Gastrocnemius medialis (tissue), 4 donors: ENCODE results near the gene CACNA1A. TPM values are rescaled to one million over a fixed set of nuclear protein-coding genes. Genes with fewer than 3 reads are reported as not detected.

ENCODE experiments used
- ATAC-seq, 2 donors: fragments of 150-250 bp; one replicate each; pipeline ENCODE4 v1.9.1; 2016
- DNase-seq, 2 donors: peaks; one replicate each; pipeline ENCODE4 v3.0.0-alpha.2; 2019
- H3K27ac ChIP-seq, 4 donors: fragments of 200-600 bp; sonication (generic); 1 replicate in 1 of 4; 2 replicates in 3 of 4; pipeline ENCODE4 v1.5.1; 2016 to 2018; ENCODE audit warnings: mild to moderate bottlenecking in 2 of 4, moderate library complexity in 1 of 4
- H3K27me3 ChIP-seq, 3 donors: fragments of 200-600 bp; sonication (generic) in 2 of 3; 1 replicate in 1 of 3; 2 replicates in 2 of 3; pipeline versions ENCODE4 v1.5.1 to v1.6.0; 2016 to 2019; ENCODE audit warnings: mild to moderate bottlenecking in 1 of 3, moderate library complexity in 1 of 3
- H3K36me3 ChIP-seq, 2 donors: fragments of 200-600 bp; sonication (generic) in 1 of 2; one replicate each; pipeline ENCODE4 v1.5.1; 2017 to 2018
- H3K4me1 ChIP-seq, 2 donors: fragments of 200-600 bp; sonication (generic) in 1 of 2; one replicate each; pipeline ENCODE4 v1.5.1; 2016 to 2017; ENCODE audit warnings: mild to moderate bottlenecking in 2 of 2
- H3K4me3 ChIP-seq, 4 donors: fragments of 200-600 bp; sonication (generic) in 3 of 4; 1 replicate in 1 of 4; 2 replicates in 3 of 4; pipeline ENCODE4 v1.5.1; 2016 to 2019; ENCODE audit warnings: mild to moderate bottlenecking in 2 of 4
- H3K9me3 ChIP-seq, 3 donors: fragments of 200-600 bp; sonication (generic) in 2 of 3; 1 replicate in 1 of 3; 2 replicates in 2 of 3; pipeline ENCODE4 v1.5.1; 2016 to 2019
- POLR2A ChIP-seq, 2 donors: fragments of 450-650 bp; IDR thresholded peaks; one replicate each; pipeline ENCODE4 v1.6.1; 2017; ENCODE audit warnings: antibody characterized with exemption in 2 of 2, mild to moderate bottlenecking in 2 of 2, moderate library complexity in 2 of 2
- in situ Hi-C, 4 donors: fragments of 200-750 bp; cut with MboI; loops; one replicate each; pipeline versions ENCODE4 v1.15.0 to v1.8.0; 2017; ENCODE audit warnings: low sequenced_read_pairs in 4 of 4
- intact Hi-C: fragments of 100-400 bp; cut with DNase I; formaldehyde crosslinking; loops from one replicate; pipeline ENCODE4 v1.15.1; 2023; ENCODE audit warnings: low total_unique reads
- total RNA-seq, 4 donors: library from RNA; depleted of rRNA; stranded (reverse); fragments of >200 nt; gene quantifications; one replicate each; pipeline versions ENCODE4 v1.1.0 to v1.2.3, GENCODE V29; 2016
- TF ChIP-seq, protein P1 (sequence below), 5 experiments: fragments of 450-650 bp in 3 of 5; fragments of 200-600 bp in 2 of 5; sonication (generic) in 2 of 5; IDR thresholded peaks in 4 of 5; conservative IDR thresholded peaks in 1 of 5; 1 replicate in 4 of 5; 2 replicates in 1 of 5; pipeline ENCODE4 v1.5.1; 2016 to 2019; ENCODE audit warnings: antibody characterized with exemption in 5 of 5, mild to moderate bottlenecking in 3 of 5, moderate library complexity in 3 of 5

The CACNA1A gene
- total RNA-seq, 4 donors from 2014 or later: 0.15 to 0.51 (median 0.33) TPM; not detected in 1

DNA sequence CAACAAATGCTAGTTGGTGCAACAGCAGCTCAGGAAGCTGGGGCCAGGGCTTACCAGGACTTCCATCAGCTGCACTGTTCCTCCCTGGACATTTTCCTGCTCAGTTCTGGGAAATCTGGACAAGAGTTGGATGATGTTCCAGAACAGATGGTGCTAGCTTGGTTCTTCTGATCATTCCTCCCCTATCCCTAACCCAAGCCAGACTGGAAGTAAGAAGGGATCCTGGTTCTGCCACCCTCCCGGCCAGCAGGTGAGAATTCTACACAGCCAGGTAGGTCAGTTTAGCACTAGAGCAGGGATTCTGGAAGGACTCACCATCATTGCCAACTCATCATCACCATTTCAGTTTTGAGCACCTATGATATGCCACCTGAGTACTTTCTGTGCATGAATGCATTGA, 30.2 kb downstream of the CACNA1A start:
- ATAC-seq (no peak), DNase-seq (no peak)
- H3K36me3 ChIP-seq: no peaks in the 10 kb centered on the region
- H3K9me3 ChIP-seq: peaks cover 0 to 17% (median 0%) of the 10 kb centered on the region in 3 donors
- no peaks in the 10 kb centered on the region for H3K27me3 ChIP-seq
- intact Hi-C loops (no loop called here), in situ Hi-C loops (no loop called here)
- no peak overlapping the region for H3K4me3 ChIP-seq
- TF ChIP-seq, protein P1, sequence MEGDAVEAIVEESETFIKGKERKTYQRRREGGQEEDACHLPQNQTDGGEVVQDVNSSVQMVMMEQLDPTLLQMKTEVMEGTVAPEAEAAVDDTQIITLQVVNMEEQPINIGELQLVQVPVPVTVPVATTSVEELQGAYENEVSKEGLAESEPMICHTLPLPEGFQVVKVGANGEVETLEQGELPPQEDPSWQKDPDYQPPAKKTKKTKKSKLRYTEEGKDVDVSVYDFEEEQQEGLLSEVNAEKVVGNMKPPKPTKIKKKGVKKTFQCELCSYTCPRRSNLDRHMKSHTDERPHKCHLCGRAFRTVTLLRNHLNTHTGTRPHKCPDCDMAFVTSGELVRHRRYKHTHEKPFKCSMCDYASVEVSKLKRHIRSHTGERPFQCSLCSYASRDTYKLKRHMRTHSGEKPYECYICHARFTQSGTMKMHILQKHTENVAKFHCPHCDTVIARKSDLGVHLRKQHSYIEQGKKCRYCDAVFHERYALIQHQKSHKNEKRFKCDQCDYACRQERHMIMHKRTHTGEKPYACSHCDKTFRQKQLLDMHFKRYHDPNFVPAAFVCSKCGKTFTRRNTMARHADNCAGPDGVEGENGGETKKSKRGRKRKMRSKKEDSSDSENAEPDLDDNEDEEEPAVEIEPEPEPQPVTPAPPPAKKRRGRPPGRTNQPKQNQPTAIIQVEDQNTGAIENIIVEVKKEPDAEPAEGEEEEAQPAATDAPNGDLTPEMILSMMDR (IDR thresholded peaks at IDR 0.05 in 4 of 5, conservative IDR thresholded peaks at IDR 0.05 in 1 of 5): no peak
- no peak for TF ChIP-seq POLR2A (IDR thresholded peaks at IDR 0.05)
- no peaks in the 10 kb centered on the region for H3K4me1 ChIP-seq
- H3K27ac ChIP-seq: no peak overlapping the region

DNA sequence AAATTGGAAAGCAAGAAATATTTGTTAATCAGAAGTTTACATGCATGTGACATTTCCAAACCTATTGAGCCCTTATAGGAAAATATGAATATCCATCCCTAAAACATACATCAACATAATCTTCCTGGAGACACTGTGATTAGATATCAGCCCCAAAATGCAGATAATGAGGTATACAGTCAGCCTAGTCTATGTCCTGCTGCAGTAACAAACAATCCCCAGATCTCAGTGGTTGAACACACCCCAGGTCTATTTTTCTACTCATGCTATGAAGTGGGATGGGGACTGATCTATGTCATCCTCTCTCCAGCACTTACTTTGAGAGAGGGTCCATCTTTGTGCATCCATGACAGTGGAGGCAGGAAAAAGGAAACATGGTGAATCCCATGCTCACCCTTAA, 31.2 kb downstream of the CACNA1A start:
- in situ Hi-C loops: no loop called here

DNA sequence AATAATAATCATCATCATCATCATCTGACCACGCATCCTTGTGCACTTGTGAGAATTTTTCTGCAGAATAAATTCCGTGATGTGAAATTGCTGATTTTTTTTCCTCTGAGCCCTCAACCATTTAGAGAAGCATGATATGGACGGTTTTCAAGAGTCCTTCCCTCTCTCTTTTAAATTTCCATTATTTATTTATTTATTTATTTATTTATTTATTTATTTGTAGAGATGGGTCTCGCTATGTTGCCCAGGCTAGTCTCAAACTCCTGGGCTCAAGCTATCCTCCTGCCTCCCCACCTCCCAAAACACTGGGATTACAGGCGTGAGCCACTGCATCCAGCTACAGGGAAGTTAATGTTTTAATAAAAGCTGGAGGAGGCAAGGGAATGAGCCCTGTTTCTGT, 39.6 kb downstream of the CACNA1A start:
- Histone ChIP-seq H3K36me3 (no peaks in the 10 kb centered on the region), H3K27me3 (no peaks in the 10 kb centered on the region), H3K9me3 (no peaks in the 10 kb centered on the region), H3K27ac (no peak overlapping the region), H3K4me1 (no peaks in the 10 kb centered on the region), H3K4me3 (no peak overlapping the region)
- ATAC-seq (no peak), DNase-seq (no peak)
- TF ChIP-seq, protein P1 (IDR thresholded peaks at IDR 0.05 in 4 of 5, conservative IDR thresholded peaks at IDR 0.05 in 1 of 5): no peak
- no peak for TF ChIP-seq POLR2A (IDR thresholded peaks at IDR 0.05)
- intact Hi-C loops: no loop called here
- in situ Hi-C loops: no loop called here

More for the DNA sequence above, 31.2 kb downstream of the CACNA1A start:
- Histone ChIP-seq H3K36me3 (no peaks in the 10 kb centered on the region), H3K4me1 (no peaks in the 10 kb centered on the region), H3K4me3 (no peak overlapping the region), H3K27ac (no peak overlapping the region), H3K27me3 (no peaks in the 10 kb centered on the region), H3K9me3 (peaks cover 0 to 17% (median 0%) of the 10 kb centered on the region in 3 donors)
- intact Hi-C loops: no loop called here
- no peak for DNase-seq
- no peak for ATAC-seq
- no peak for TF ChIP-seq POLR2A (IDR thresholded peaks at IDR 0.05)
- TF ChIP-seq, protein P1 (IDR thresholded peaks at IDR 0.05 in 4 of 5, conservative IDR thresholded peaks at IDR 0.05 in 1 of 5): no peak

DNA sequence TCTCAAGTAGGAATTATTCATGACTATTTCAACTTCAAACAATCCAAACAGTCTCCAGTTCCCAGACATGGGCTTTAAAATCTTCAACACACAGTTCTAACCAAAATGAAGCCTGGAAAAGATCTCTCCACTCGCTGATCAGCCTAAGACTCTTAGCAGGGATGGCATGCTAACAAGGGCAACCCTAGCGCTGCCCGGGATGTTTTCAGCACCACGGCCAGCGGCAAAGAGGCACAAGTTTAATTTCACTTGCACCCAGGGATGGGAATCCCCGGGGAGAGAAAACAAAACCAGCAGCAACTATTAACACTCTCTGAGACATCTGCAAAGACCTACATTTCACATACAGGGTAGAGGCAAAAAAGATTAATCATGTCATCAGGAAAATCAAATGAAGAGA, 43.0 kb downstream of the CACNA1A start:
- in situ Hi-C loops (no loop called here), intact Hi-C loops (no loop called here)
- Histone ChIP-seq H3K27me3 (no peaks in the 10 kb centered on the region), H3K4me3 (no peak overlapping the region), H3K4me1 (no peaks in the 10 kb centered on the region), H3K27ac (no peak overlapping the region), H3K9me3 (no peaks in the 10 kb centered on the region), H3K36me3 (no peaks in the 10 kb centered on the region)
- no peak for ATAC-seq
- TF ChIP-seq, protein P1 (IDR thresholded peaks at IDR 0.05 in 4 of 5, conservative IDR thresholded peaks at IDR 0.05 in 1 of 5): no peak
- TF ChIP-seq POLR2A (IDR thresholded peaks at IDR 0.05): no peak
- DNase-seq: no peak

DNA sequence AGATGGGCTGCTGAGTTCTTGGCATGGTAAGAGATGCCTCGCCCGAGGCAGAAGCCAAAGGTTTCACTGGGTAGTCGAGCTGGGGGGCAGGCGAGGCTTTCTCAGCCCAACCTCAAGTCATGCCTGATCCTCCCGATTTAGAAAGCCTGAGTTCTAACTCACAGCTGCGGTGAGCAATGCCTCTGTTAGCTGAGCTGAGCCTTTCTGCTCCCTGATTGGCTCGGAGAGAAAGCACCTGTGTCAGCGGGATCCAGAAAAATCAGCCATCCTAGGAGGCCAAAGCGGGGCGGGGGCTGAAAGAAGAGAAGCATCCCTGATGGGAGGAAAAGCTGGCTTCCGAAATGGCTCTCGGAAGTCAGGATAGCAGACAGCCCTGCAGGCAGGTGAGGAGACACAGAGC, 44.7 kb downstream of the CACNA1A start:
- DNase-seq: no peak
- H3K27ac ChIP-seq: no peak overlapping the region
- H3K27me3 ChIP-seq: no peaks in the 10 kb centered on the region
- no peak overlapping the region for H3K4me3 ChIP-seq
- no peaks in the 10 kb centered on the region for H3K36me3 ChIP-seq
- no peak for ATAC-seq
- H3K9me3 ChIP-seq: no peaks in the 10 kb centered on the region
- in situ Hi-C loops (no loop called here), intact Hi-C loops (no loop called here)
- TF ChIP-seq, protein P1 (IDR thresholded peaks at IDR 0.05 in 4 of 5, conservative IDR thresholded peaks at IDR 0.05 in 1 of 5): no peak
- TF ChIP-seq POLR2A (IDR thresholded peaks at IDR 0.05): no peak
- no peaks in the 10 kb centered on the region for H3K4me1 ChIP-seq
